ENCODE measurements around the gene CCDC47. TPM values are rescaled to one million over a fixed set of nuclear protein-coding genes. Genes with fewer than 3 reads are reported as not detected.
A peak's percentile ranks its signal among the peaks of the same experiment; 100 is the strongest.

Gene CCDC47
- total and polyA plus RNA-seq, 2 of the 13 experiments (the other 11 are each of a cell fraction or from before 2014, with no cell fraction given), result 59.3 to 99.5 TPM

GRCh38 chr17:63741408-63742173, 31.8 kb downstream of the CCDC47 start, which contains the start of gene STRADA (continued):
- peak; percentile 46; the same call in 1 of the 2 replicates for TF ChIP-seq PATZ1 (CRISPR knock-in tag; IDR thresholded peaks at IDR 0.05)
- peak; percentile 34; the same call in 1 of the 2 replicates for TF ChIP-seq ZNF468 (CRISPR knock-in tag; IDR thresholded peaks at IDR 0.05)
- no peak for TF ChIP-seq NFIC (IDR thresholded peaks at IDR 0.05; ENCODE audit: low read length)
- peak; percentile 81 for TF ChIP-seq CSRNP1 (CRISPR knock-in tag; IDR thresholded peaks at IDR 0.05)
- peak; percentile 87 for TF ChIP-seq ZNF407 (CRISPR knock-in tag; IDR thresholded peaks at IDR 0.05; ENCODE audit: not compliant biosample characterization)
- TF ChIP-seq ZSCAN5A (CRISPR knock-in tag; IDR thresholded peaks at IDR 0.05; ENCODE audit: borderline replicate concordance), result peak; percentile 72; the same call in 1 of the 2 replicates
- TF ChIP-seq ZNF501 (CRISPR knock-in tag; IDR thresholded peaks at IDR 0.05), result peak; percentile 93
- peak; percentile 94; the same call in 1 of the 2 replicates for TF ChIP-seq ZNF275 (CRISPR knock-in tag; IDR thresholded peaks at IDR 0.05; ENCODE audit: borderline replicate concordance)
- 0 out of 2 replicates have a peak, but pooled peaks have one; percentile 53 for TF ChIP-seq BATF2 (CRISPR knock-in tag; IDR thresholded peaks at IDR 0.05)
